Activated naive CD4-positive, alpha-beta T cell treated with anti-CD3 and anti-CD28 coated beads, Interleukin-2, amount 50 U/mL, for 24 hours (primary cell): Measurements from ENCODE around the gene IAPP.
"Not testable (repeated sequence)": the region's sequence is repeated elsewhere in the genome, so short reads cannot be mapped to it uniquely, and the experiment has no call there.

Source experiments
- H3K27ac Mint-ChIP-seq: one replicate; pipeline ENCODE4 v1.8.0; 2021; ENCODE audit warnings: mild to moderate bottlenecking, mixed read lengths
- H3K27me3 Mint-ChIP-seq: one replicate; pipeline ENCODE4 v1.8.0; 2021; ENCODE audit warnings: mixed read lengths
- H3K36me3 Mint-ChIP-seq: one replicate; pipeline ENCODE4 v1.8.0; 2021; ENCODE audit warnings: mixed read lengths
- H3K4me1 Mint-ChIP-seq: one replicate; pipeline ENCODE4 v1.8.0; 2021; ENCODE audit warnings: mixed read lengths
- H3K4me3 Mint-ChIP-seq: one replicate; pipeline ENCODE4 v1.8.0; 2021; ENCODE audit warnings: mild to moderate bottlenecking, mixed read lengths
- H3K9me3 Mint-ChIP-seq: one replicate; pipeline ENCODE4 v1.8.0; 2021; ENCODE audit warnings: mixed read lengths

Gene IAPP

DNA sequence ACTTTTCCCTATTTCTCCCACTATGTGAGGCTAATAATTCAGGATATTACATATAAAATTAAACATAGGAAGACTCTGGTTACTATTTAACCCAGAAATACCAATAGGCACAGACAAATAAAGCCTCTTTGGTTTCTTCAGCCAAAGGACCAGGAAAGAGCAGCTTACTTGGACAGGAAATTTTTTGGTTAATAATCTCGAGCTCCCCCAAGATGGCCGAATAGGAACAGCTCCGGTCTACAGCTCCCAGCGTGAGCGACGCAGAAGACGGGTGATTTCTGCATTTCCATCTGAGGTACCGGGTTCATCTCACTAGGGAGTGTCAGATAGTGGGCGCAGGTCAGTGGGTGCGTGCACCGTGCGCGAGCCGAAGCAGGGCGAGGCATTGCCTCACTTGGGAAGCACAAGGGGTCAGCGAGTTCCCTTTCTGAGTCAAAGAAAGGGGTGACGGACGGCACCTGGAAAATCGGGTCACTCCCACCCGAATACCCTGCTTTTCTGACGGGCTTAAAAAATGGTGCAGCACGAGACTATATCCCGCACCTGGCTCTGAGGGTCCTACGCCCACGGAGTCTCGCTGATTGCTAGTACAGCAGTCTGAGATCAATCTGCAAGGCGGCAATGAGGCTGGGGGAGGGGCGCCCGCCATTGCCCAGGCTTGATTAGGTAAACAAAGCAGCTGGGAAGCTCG, 46.5 kb downstream of the IAPP start:
- not testable (repeated sequence) for H3K27me3 Mint-ChIP-seq, H3K4me1 Mint-ChIP-seq, H3K36me3 Mint-ChIP-seq, H3K4me3 Mint-ChIP-seq, H3K9me3 Mint-ChIP-seq, H3K27ac Mint-ChIP-seq

DNA sequence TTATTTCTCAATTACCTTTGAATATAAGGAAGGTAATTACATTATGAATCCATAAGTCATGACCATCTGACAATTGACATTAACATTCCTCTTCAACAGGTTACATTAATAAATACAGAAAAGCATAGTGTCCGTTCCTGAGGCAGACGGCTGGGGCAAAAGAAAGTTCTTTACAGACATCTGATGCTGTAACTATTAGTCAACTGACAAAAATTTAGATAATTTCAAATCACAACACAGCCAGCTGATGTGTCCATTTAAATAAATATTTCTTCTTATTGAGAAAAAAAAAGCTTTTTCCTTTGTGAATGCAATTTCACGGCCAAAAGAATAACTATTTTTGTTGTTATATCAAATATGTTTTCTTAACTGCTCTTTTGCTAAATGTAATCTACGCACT, 55.5 kb downstream of the IAPP start:
- H3K4me3 Mint-ChIP-seq, result no peak overlapping the region
- no peaks in the 10 kb centered on the region for H3K36me3 Mint-ChIP-seq
- no peak overlapping the region for H3K27ac Mint-ChIP-seq
- H3K27me3 Mint-ChIP-seq, result no peaks in the 10 kb centered on the region
- H3K9me3 Mint-ChIP-seq, result no peaks in the 10 kb centered on the region
- H3K4me1 Mint-ChIP-seq, result no peaks in the 10 kb centered on the region
